NCI-H1694 (cell line): ENCODE results near the gene TRIOBP.
A peak's percentile ranks its signal among the peaks of the same experiment; 100 is the strongest.
"Not testable (repeated sequence)": the region's sequence is repeated elsewhere in the genome, so short reads cannot be mapped to it uniquely, and the experiment has no call there.

Experiments
- DNase-seq: peaks from one replicate; lab custom pipeline; 2025; lab: John Stamatoyannopoulos, UW

The TRIOBP gene

GRCh38 chr22:37778370-37779009, 81.6 kb downstream of the TRIOBP start:
- DNase-seq, result no peak

GRCh38 chr22:37781434-37782059, 84.7 kb downstream of the TRIOBP start:
- DNase-seq, result no peak

DNA sequence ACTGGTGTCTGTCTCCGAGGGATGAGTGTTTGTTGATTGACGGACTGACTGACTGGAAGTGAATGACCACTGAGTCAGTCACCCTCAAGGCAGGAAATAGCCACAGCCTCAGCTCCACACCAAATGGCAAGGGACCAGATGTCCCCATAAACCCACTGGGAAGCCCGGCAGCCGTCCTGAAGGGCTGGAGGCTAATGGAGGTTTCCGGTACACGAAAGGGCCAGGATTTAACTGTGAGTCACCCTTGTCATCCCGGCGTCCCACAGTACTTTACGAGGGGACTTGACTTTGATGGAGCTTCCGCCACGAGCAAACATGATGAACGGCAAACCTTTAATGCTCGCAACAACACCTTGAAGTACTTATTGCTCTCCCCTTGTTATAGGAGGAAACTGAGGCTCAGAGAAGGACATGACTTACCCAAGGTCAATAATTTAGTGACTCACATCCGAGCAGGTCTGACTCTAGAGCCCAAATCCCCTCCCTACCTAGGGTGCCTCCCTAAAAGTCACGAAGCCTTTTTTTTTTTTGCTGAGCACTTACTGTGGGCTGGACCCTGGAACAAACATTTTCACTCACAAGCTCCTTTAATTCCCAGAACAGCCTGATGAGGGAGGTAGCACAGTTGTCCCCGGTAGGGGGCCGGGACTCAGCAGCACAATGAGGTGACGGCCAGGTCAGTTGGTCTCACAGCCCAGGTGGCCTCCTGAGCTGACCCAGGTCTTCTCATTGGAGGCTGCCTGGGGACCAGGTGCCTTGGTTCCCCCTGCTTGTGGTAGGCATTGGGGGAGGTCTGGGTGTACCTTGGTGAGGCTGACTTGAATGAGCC, 85.7 kb downstream of the TRIOBP start:
- no peak for DNase-seq

DNA sequence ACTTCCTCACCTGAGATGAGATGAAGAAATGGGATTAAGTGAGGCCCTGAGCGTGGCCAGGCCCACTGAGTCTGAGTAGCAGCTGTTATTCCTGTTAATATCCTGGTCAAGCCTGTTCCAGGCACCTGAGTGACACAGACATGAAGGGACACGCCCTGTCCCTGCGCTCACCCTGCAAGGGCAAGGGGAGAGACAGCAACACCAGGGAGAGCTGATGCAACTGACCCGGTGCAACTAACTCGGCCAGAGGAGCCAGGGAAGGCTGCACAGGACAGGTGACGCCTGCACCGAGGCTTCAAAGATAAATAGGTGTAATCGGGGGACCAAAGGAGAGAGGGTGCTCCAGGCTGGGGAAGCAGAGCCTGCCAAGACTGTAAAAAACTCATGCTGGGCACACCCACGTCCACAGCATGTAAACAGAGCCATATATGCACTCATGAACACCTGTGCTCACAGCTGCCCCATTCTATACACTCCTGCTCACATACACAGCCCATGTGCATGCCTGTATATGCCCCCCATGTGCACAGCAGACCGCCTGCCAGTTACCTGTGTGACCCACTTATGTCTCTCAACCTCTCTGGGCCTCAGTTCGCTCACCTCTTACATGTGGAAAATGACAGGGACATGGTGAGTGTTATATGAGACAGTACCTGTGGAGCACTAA, 88.1 kb downstream of the TRIOBP start:
- DNase-seq, result no peak

DNA sequence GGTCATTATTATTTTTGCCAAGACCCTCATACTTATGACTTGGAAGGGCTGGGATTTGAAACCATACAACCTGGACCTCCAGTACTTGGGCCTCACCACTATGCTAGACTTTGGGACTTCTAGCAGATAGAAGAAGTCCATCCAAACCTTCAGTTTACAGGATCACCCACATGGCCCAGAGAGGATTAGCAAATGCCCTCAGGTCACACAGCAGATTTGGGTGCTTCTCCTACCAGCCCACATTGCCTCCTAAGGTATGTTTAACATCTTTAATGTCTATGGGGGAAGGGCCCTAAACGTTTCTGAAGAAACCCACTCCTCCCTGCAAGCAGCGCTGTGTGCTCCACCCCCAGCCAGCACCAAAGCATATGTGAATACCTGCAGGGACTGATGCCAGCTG, 93.4 kb downstream of the TRIOBP start:
- no peak for DNase-seq

- DNase-seq, result no peak
Observed at GRCh38 chr22:37792494-37792893, 95.6 kb downstream of the TRIOBP start.

DNA sequence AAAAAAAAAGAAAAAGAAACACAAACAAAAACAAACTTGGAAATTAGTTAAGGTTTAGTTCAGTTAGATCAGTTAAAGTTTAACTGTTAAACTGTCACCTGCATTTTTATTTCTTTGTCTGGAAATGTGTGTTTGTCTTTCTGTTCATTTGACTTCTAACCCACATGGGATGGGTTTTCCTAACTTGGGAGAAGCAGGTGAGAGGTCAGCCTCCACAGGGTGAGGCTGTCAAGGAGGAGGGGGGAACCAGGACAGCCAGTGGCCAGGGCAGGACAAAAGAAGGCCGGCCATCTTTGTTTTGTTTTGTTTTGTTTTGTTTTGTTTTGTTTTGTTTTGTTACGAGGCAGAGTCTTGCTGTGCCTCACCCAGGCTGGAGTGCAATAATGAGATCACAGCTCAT, 97.5 kb downstream of the TRIOBP start:
- DNase-seq, result no peak

DNA sequence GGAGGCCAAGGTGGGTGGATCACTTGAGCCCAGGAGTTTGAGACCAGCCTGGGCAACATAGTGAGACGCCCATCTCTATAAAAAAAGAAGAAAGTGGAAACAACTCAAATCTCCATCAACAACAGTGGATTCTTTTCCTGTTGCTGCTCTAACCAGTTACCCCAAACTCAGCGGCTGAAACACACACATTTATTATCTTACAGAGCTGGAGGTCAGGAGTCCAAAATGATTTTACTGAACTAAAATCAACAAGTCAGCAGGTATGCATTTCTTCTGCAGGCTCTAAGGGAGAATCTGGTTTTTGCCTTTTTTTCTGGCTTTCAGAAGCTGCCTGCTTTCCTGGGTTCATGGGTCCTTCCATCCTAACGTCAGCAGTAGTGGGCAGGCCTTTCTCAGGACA, 99.2 kb downstream of the TRIOBP start:
- DNase-seq, result no peak

DNA sequence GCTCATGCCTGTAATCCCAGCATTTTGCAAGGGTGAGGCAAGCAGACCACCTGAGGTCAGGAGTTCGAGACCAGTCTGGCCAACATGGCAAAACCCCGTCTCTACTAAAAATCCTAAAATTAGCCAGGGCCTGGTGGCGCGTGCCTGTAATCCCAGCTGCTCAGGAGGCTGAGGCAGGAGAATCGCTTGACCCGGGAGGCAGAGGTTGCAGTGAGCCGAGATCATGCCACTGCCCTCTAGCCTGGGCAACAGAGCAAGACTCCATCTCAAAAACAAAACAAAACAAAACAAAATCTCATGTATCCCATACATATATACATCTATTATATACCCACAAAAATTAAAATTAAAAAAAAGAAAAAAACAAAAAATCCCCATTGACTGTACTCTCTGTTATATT, 100.4 kb downstream of the TRIOBP start:
- not testable (repeated sequence) for DNase-seq

DNA sequence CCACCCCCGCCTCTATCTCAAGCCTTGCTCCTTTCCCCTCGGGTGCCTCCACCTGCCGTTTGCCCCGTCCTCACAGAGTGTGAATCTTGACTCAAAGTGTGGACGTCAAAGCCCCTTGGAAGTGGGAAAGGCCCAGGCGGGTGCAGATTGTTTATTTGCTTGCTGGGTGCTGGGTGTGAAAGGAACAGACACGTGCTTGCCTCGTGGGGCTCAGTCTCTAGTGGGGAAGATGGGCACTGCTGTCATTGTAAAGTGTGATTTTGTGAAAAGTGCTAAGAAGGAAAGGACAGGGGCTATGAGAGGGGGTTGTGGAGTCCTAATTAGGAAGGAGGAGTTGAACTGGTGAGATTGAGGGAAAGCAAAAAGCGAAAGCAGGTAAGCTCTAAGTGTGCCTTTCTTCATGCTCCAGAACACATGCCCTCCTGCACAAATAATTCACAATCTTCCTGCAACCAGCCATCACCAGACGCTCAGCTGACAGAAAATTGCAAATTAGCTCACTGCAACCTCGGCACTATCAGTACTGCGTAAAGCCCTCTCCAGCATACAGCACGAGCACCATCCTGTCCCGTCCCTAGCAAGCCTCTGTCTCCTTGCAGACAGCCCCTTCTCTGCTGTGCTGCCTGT, 101.1 kb downstream of the TRIOBP start:
- DNase-seq, result no peak

DNA sequence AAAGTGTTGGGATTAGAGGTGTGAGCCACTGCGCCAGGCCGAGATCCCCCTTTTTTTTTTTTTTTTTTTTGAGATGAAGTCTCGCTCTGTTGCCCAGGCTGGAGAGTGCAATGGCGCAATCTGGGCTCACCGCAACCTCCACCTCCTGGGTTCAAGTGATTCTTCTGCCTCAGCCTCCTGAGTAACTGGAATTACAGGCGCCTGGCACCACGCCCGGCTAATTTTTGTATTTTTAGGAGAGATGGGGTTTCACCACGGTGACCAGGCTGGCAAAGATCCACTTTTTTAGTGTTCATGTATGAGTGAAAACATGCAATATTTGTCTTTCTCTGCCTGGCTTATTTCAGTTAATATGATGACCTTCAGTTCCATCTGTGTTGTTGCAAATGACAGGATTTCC, 103.1 kb downstream of the TRIOBP start:
- not testable (repeated sequence) for DNase-seq

GRCh38 chr22:37801946-37802309, 105.1 kb downstream of the TRIOBP start:
- DNase-seq, result peak; percentile 12

- DNase-seq, result peak; percentile 16
Observed at GRCh38 chr22:37802310-37803194, 105.7 kb downstream of the TRIOBP start.

DNA sequence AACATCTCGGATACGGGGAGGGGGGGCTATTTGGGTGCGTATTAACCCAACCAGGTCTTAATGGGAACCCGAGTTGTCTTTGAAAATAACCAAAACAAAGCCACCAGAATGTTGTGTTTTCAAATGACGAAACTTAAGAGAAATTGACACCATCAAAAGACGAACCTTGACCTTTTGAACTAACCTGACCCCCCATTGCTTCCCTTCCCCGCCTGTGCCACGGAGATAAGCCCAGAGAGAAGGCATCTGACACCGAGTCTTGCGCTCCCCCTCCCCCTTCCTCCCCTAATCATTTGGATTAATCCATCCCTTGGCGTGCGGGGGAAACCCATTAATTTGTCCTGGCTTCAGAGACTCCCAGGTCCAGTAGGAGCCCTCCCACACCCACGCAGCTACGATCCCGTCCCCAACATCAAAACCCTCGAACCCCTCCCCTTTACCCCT, 106.4 kb downstream of the TRIOBP start:
- no peak for DNase-seq

GRCh38 chr22:37803639-37804351, 106.9 kb downstream of the TRIOBP start:
- DNase-seq, result no peak

GRCh38 chr22:37804352-37804880, 107.6 kb downstream of the TRIOBP start:
- no peak for DNase-seq

- DNase-seq, result peak; percentile 62
Observed at GRCh38 chr22:37804881-37805809, 108.3 kb downstream of the TRIOBP start.

GRCh38 chr22:37805810-37806277, 109.0 kb downstream of the TRIOBP start:
- DNase-seq, result no peak
